ENCODE measurements around the gene TNFRSF4.

DNA sequence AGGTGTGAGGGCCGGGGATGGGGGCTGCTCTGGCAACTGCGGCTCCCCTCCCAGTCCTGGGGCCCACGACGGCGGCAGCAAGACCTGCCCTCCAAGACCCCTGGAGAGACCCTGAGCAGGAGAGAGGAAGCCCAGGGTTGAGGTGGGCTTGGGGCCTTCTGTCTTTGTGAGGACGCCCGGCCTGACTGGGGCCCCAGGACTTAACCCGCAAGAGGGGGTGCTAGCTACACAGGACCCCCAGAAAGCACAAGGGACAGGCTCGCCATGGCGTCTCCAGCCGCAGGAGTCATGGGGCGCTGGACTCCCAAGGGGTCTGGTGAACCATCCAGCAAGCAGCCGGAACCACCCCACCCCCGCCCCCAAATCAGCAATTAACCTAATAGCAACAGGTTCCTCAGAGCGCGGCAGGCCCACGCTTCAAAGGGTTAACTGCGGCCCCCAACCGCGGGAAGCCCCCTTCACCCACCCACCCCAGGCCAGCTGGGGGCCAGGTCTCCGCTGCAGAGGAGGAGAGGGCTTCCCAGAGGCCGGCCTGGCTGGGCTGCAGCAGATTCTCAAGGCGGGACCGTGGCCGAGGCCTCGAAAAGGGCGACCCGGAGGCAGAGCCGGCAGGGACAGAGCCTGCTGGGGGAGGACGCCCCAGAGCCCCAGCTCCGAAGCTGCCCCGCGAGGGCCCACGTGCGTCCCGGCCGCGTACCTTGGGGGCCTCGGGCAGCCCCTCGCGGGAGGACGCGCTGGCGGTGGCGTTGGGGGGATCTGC is 32.0 kb upstream of the TNFRSF4 start:
- TF ChIP-seq, protein P1, sequence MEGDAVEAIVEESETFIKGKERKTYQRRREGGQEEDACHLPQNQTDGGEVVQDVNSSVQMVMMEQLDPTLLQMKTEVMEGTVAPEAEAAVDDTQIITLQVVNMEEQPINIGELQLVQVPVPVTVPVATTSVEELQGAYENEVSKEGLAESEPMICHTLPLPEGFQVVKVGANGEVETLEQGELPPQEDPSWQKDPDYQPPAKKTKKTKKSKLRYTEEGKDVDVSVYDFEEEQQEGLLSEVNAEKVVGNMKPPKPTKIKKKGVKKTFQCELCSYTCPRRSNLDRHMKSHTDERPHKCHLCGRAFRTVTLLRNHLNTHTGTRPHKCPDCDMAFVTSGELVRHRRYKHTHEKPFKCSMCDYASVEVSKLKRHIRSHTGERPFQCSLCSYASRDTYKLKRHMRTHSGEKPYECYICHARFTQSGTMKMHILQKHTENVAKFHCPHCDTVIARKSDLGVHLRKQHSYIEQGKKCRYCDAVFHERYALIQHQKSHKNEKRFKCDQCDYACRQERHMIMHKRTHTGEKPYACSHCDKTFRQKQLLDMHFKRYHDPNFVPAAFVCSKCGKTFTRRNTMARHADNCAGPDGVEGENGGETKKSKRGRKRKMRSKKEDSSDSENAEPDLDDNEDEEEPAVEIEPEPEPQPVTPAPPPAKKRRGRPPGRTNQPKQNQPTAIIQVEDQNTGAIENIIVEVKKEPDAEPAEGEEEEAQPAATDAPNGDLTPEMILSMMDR (IDR thresholded peaks at IDR 0.05): no peak
- TF ChIP-seq POLR2A (IDR thresholded peaks at IDR 0.05): no peak

Measured in lower leg skin (tissue), 3 donors.